Testis (tissue), 2 donors: Measurements from ENCODE around the gene GDAP1L1.

Source experiments
- POLR2A ChIP-seq: fragments of 450-650 bp; IDR thresholded peaks from one replicate; pipeline ENCODE4 v1.6.1; 2017; ENCODE audit warnings: antibody characterized with exemption, mild to moderate bottlenecking, moderate library complexity
- TF ChIP-seq, protein P1 (sequence below), 3 experiments: fragments of 450-650 bp in 2 of 3; fragments of 200-600 bp in 1 of 3; sonication (generic) in 1 of 3; IDR thresholded peaks; one replicate each; pipeline ENCODE4 v1.5.1; 2016 to 2019; ENCODE audit warnings: antibody characterized with exemption in 3 of 3, mild to moderate bottlenecking in 2 of 3, moderate library complexity in 1 of 3

- TF ChIP-seq, protein P1, sequence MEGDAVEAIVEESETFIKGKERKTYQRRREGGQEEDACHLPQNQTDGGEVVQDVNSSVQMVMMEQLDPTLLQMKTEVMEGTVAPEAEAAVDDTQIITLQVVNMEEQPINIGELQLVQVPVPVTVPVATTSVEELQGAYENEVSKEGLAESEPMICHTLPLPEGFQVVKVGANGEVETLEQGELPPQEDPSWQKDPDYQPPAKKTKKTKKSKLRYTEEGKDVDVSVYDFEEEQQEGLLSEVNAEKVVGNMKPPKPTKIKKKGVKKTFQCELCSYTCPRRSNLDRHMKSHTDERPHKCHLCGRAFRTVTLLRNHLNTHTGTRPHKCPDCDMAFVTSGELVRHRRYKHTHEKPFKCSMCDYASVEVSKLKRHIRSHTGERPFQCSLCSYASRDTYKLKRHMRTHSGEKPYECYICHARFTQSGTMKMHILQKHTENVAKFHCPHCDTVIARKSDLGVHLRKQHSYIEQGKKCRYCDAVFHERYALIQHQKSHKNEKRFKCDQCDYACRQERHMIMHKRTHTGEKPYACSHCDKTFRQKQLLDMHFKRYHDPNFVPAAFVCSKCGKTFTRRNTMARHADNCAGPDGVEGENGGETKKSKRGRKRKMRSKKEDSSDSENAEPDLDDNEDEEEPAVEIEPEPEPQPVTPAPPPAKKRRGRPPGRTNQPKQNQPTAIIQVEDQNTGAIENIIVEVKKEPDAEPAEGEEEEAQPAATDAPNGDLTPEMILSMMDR (IDR thresholded peaks at IDR 0.05): no peak
- TF ChIP-seq POLR2A: no peak
Measured at GRCh38 chr20:44256961-44257360, 9.9 kb downstream of the GDAP1L1 start.
